HEK293 (cell line): ENCODE results near the gene SLC38A5.

Experiments
- CTCF ChIA-PET: fragments of 350-600 bp; formaldehyde crosslinking; extraction: SDS; loops from one replicate; lab custom pipeline; 2021; ENCODE audit warnings: antibody characterized with exemption; lab: Yijun Ruan, JAX
- POLR2A ChIA-PET: fragments of 300-600 bp; formaldehyde crosslinking; extraction: SDS; loops from one replicate; lab custom pipeline; 2020; ENCODE audit warnings: antibody characterized with exemption, inconsistent platforms; lab: Yijun Ruan, JAX
- H3K27ac ChIP-seq: fragments of 200-500 bp; sonication (Bioruptor generic); 2 replicates; pipeline ENCODE4 v1.5.1; 2014; ENCODE audit warnings: low read depth, low read length, control low read depth, inconsistent platforms; ENCODE audit errors: extremely low read depth
- H3K36me3 ChIP-seq, 2 experiments: fragments of 200-500 bp in 1 of 2; sonication (Bioruptor generic) in 1 of 2; 1 replicate in 1 of 2; 2 replicates in 1 of 2; pipeline ENCODE4 v1.5.1; 2014 to 2017; ENCODE audit warnings: inconsistent platforms in 2 of 2, low read length in 2 of 2; ENCODE audit not compliant: control insufficient read depth in 2 of 2, insufficient read depth in 1 of 2
- H3K4me1 ChIP-seq: fragments of 200-500 bp; sonication (Bioruptor generic); 2 replicates; pipeline ENCODE4 v1.5.1; 2014; ENCODE audit warnings: mild to moderate bottlenecking, low read length, inconsistent platforms; ENCODE audit not compliant: control insufficient read depth, insufficient read depth
- H3K4me3 ChIP-seq: 2 replicates; pipeline ENCODE4 v1.5.1; 2011; ENCODE audit warnings: low read depth, mild to moderate bottlenecking, control low read depth, low read length, moderate library complexity
- H3K9me3 ChIP-seq: fragments of 200-500 bp; sonication (Bioruptor generic); 2 replicates; pipeline ENCODE4 v1.5.1; 2014; ENCODE audit warnings: low read depth, low read length, inconsistent platforms; ENCODE audit not compliant: control insufficient read depth, insufficient read depth
- GFI1B ChIP-seq: fragments of 450-650 bp; formaldehyde crosslinking; IDR thresholded peaks from 2 replicates; pipeline ENCODE4 v1.5.1; 2016; ENCODE audit warnings: missing biosample characterization, missing genetic modification characterization
- OSR2 ChIP-seq: fragments of 450-650 bp; formaldehyde crosslinking; IDR thresholded peaks from 2 replicates; pipeline ENCODE4 v1.5.1; 2016; ENCODE audit warnings: missing biosample characterization, missing genetic modification characterization
- PRDM1 ChIP-seq: fragments of 450-650 bp; formaldehyde crosslinking; IDR thresholded peaks from 2 replicates; pipeline ENCODE4; 2016; ENCODE audit warnings: missing biosample characterization, missing genetic modification characterization
- SP2 ChIP-seq: fragments of 450-650 bp; formaldehyde crosslinking; IDR thresholded peaks from 2 replicates; pipeline ENCODE4 v1.5.1; 2016; ENCODE audit warnings: missing biosample characterization, missing genetic modification characterization
- TSHZ1 ChIP-seq: fragments of 450-650 bp; formaldehyde crosslinking; IDR thresholded peaks from 2 replicates; pipeline ENCODE4 v1.5.1; 2016; ENCODE audit warnings: missing biosample characterization, missing genetic modification characterization, borderline replicate concordance
- ZBTB1 ChIP-seq: fragments of 450-650 bp; formaldehyde crosslinking; IDR thresholded peaks from 2 replicates; pipeline ENCODE4 v1.5.1; 2016; ENCODE audit warnings: missing biosample characterization, missing genetic modification characterization
- ZBTB20 ChIP-seq: fragments of 450-650 bp; formaldehyde crosslinking; IDR thresholded peaks from 2 replicates; pipeline ENCODE4 v1.5.1; 2016; ENCODE audit warnings: missing biosample characterization, missing genetic modification characterization
- ZBTB44 ChIP-seq: fragments of 450-650 bp; IDR thresholded peaks from 2 replicates; pipeline ENCODE4 v1.5.1; 2018; ENCODE audit warnings: missing biosample characterization, mild to moderate bottlenecking, missing genetic modification characterization
- ZNF138 ChIP-seq: fragments of 450-650 bp; formaldehyde crosslinking; IDR thresholded peaks from 2 replicates; pipeline ENCODE4 v1.5.1; 2016; ENCODE audit warnings: missing biosample characterization, missing genetic modification characterization, borderline replicate concordance
- ZNF174 ChIP-seq: fragments of 450-650 bp; formaldehyde crosslinking; IDR thresholded peaks from 2 replicates; pipeline ENCODE4 v1.5.0; 2017; ENCODE audit warnings: missing biosample characterization, mild to moderate bottlenecking, missing genetic modification characterization
- ZNF211 ChIP-seq: fragments of 450-650 bp; formaldehyde crosslinking; IDR thresholded peaks from 2 replicates; pipeline ENCODE4 v1.5.1; 2016; ENCODE audit warnings: low read depth, missing biosample characterization, missing genetic modification characterization
- ZNF221 ChIP-seq: fragments of 450-650 bp; formaldehyde crosslinking; IDR thresholded peaks from 2 replicates; pipeline ENCODE4 v1.5.1; 2017; ENCODE audit warnings: missing biosample characterization, missing genetic modification characterization, borderline replicate concordance
- ZNF366 ChIP-seq: fragments of 450-650 bp; formaldehyde crosslinking; conservative IDR thresholded peaks from 2 replicates; pipeline ENCODE4 v1.5.1; 2016; ENCODE audit warnings: missing biosample characterization, missing genetic modification characterization
- ZNF37A ChIP-seq: fragments of 450-650 bp; IDR thresholded peaks from 2 replicates; pipeline ENCODE4 v1.5.1; 2018; ENCODE audit warnings: missing biosample characterization, missing genetic modification characterization
- ZNF433 ChIP-seq: fragments of 450-650 bp; formaldehyde crosslinking; IDR thresholded peaks from 2 replicates; pipeline ENCODE4 v1.5.1; 2016; ENCODE audit warnings: missing biosample characterization, missing genetic modification characterization, low read depth
- ZNF488 ChIP-seq: fragments of 450-650 bp; formaldehyde crosslinking; IDR thresholded peaks from 2 replicates; pipeline ENCODE4 v1.5.1; 2016; ENCODE audit warnings: missing biosample characterization, missing genetic modification characterization
- ZNF501 ChIP-seq: fragments of 450-650 bp; formaldehyde crosslinking; IDR thresholded peaks from 2 replicates; pipeline ENCODE4 v1.5.1; 2016; ENCODE audit warnings: missing biosample characterization, missing genetic modification characterization
- ZNF530 ChIP-seq: fragments of 450-650 bp; formaldehyde crosslinking; IDR thresholded peaks from 2 replicates; pipeline ENCODE4 v1.5.1; 2016; ENCODE audit warnings: low read depth, missing biosample characterization, missing genetic modification characterization
- ZNF560 ChIP-seq: fragments of 450-650 bp; formaldehyde crosslinking; IDR thresholded peaks from 2 replicates; pipeline ENCODE4 v1.5.1; 2017; ENCODE audit warnings: missing biosample characterization, missing genetic modification characterization, borderline replicate concordance
- ZNF692 ChIP-seq: fragments of 450-650 bp; formaldehyde crosslinking; IDR thresholded peaks from 2 replicates; pipeline ENCODE4 v1.5.1; 2016; ENCODE audit warnings: missing biosample characterization, missing genetic modification characterization
- ZNF701 ChIP-seq: fragments of 450-650 bp; formaldehyde crosslinking; IDR thresholded peaks from 2 replicates; pipeline ENCODE4 v1.5.1; 2016; ENCODE audit warnings: missing biosample characterization, missing genetic modification characterization
- ZNF704 ChIP-seq: fragments of 450-650 bp; formaldehyde crosslinking; IDR thresholded peaks from 2 replicates; pipeline ENCODE4 v1.5.1; 2016; ENCODE audit warnings: missing biosample characterization, missing genetic modification characterization
- ZNF792 ChIP-seq: fragments of 450-650 bp; formaldehyde crosslinking; IDR thresholded peaks from 2 replicates; pipeline ENCODE4 v1.5.1; 2016; ENCODE audit warnings: missing biosample characterization, missing genetic modification characterization
- ZSCAN23 ChIP-seq: fragments of 450-650 bp; formaldehyde crosslinking; IDR thresholded peaks from 2 replicates; pipeline ENCODE4 v1.5.1; 2016; ENCODE audit warnings: missing biosample characterization, missing genetic modification characterization
- ZSCAN4 ChIP-seq: fragments of 450-650 bp; formaldehyde crosslinking; IDR thresholded peaks from 2 replicates; pipeline ENCODE4 v1.5.1; 2017; ENCODE audit warnings: missing biosample characterization, missing genetic modification characterization

The SLC38A5 gene

GRCh38 chrX:48490661-48491060 lies 20.6 kb upstream of the SLC38A5 start:
- Histone ChIP-seq H3K4me3 (no peak overlapping the region), H3K36me3 (peaks cover 0 to 10% of the 10 kb centered on the region in 2 experiments; a peak in 1 of 3 replicates), H3K4me1 (no peaks in the 10 kb centered on the region), H3K27ac (no peak overlapping the region), H3K9me3 (no peaks in the 10 kb centered on the region)
- ChIA-PET CTCF (interaction anchor here (0.6 kb wide), 1 partner anchor 619 kb away, joined by 5 read pairs; no protein-coding TSS in a partner anchor), POLR2A (interaction anchor here (0.6 kb wide), 1 partner anchor 909 kb away, joined by 3 read pairs; the partner anchor contains the start of gene TIMP1)
- TF ChIP-seq ZSCAN4 (tag by site-specific recombination) (no peak), ZNF174 (tag by site-specific recombination) (no peak), ZNF704 (tag by site-specific recombination) (no peak), ZNF701 (no peak), ZNF366 (tag by site-specific recombination) (no peak), ZNF792 (tag by site-specific recombination) (no peak), ZNF433 (tag by site-specific recombination) (no peak), ZSCAN23 (no peak), ZNF211 (tag by site-specific recombination) (no peak)

GRCh38 chrX:48489892-48490291 lies 19.8 kb upstream of the SLC38A5 start:
- Histone ChIP-seq H3K36me3 (peaks cover 0 to 16% of the 10 kb centered on the region in 2 experiments; a peak in 1 of 3 replicates), H3K4me1 (no peaks in the 10 kb centered on the region), H3K4me3 (no peak overlapping the region), H3K9me3 (no peaks in the 10 kb centered on the region), H3K27ac (no peak overlapping the region)
- TF ChIP-seq ZNF221 (tag by site-specific recombination), result no peak
- no peak for TF ChIP-seq ZNF488 (tag by site-specific recombination)
- TF ChIP-seq SP2 (tag by site-specific recombination), result no peak
- no peak for TF ChIP-seq ZNF701
- TF ChIP-seq GFI1B, result no peak
- no peak for TF ChIP-seq TSHZ1 (tag by site-specific recombination)
- no peak for TF ChIP-seq ZNF692 (tag by site-specific recombination)
- TF ChIP-seq ZBTB20 (tag by site-specific recombination), result no peak
- TF ChIP-seq ZNF560 (tag by site-specific recombination), result no peak
- TF ChIP-seq ZNF138, result no peak
- TF ChIP-seq ZNF37A (tag by site-specific recombination), result no peak
- no peak for TF ChIP-seq OSR2 (tag by site-specific recombination)
- TF ChIP-seq PRDM1, result no peak
- no peak for TF ChIP-seq ZNF501 (tag by site-specific recombination)
- TF ChIP-seq ZBTB44, result no peak
- no peak for TF ChIP-seq ZBTB1
- TF ChIP-seq ZNF530 (tag by site-specific recombination), result no peak
- POLR2A ChIA-PET, result no interaction called here
- CTCF ChIA-PET, result no interaction called here
